A673 (cell line): ENCODE measurements around the gene TNFRSF21. TPM values are rescaled to one million over a fixed set of nuclear protein-coding genes. Genes with fewer than 3 reads are reported as not detected.

Source experiments
- BruUV-seq: library from RNA; stranded (reverse); fragments of 400-500 nt; replicated peaks from 2 replicates; lab custom pipeline; 2021; lab: Mats Ljungman, UMichigan
- CTCF ChIA-PET: fragments of 300-600 bp; sonication (Branson Sonifier 250); formaldehyde crosslinking; loops from one replicate; lab custom pipeline; 2022; ENCODE audit warnings: antibody characterized with exemption; lab: Charles Lee
- POLR2A ChIA-PET: fragments of 300-600 bp; sonication (Branson Sonifier 250); formaldehyde crosslinking; loops from one replicate; lab custom pipeline; 2022; ENCODE audit warnings: antibody characterized with exemption; ENCODE audit not compliant: low non-redundant PET; lab: Charles Lee
- DNase-seq: peaks from one replicate; pipeline ENCODE4 v3.0.0-alpha.2; 2015; ENCODE audit warnings: low spot score
- H3K27ac ChIP-seq: fragments of 200-600 bp; sonication (generic); 2 replicates; pipeline ENCODE4 v1.5.1; 2016; ENCODE audit warnings: mixed run types, low read depth, mild to moderate bottlenecking, mixed read lengths, antibody characterized with exemption, low read length; ENCODE audit not compliant: poor library complexity, severe bottlenecking
- H3K27me3 ChIP-seq: fragments of 200-600 bp; sonication (generic); replicated peaks from 2 replicates; pipeline ENCODE4 v1.6.1; 2017; ENCODE audit warnings: mixed run types, low read depth, mild to moderate bottlenecking, mixed read lengths, antibody characterized with exemption, low read length; ENCODE audit not compliant: insufficient read depth, poor library complexity
- H3K36me3 ChIP-seq: fragments of 200-600 bp; sonication (generic); 2 replicates; pipeline ENCODE4 v1.6.1; 2016; ENCODE audit warnings: mixed run types, mild to moderate bottlenecking, mixed read lengths, antibody characterized with exemption, low read length; ENCODE audit not compliant: insufficient read depth, poor library complexity, severe bottlenecking
- H3K4me1 ChIP-seq: fragments of 200-600 bp; sonication (generic); 2 replicates; pipeline ENCODE4 v1.6.1; 2017; ENCODE audit warnings: mixed run types, mild to moderate bottlenecking, mixed read lengths, antibody characterized with exemption, low read length; ENCODE audit not compliant: insufficient read depth, poor library complexity, severe bottlenecking
- H3K4me3 ChIP-seq: fragments of 200-600 bp; sonication (generic); 2 replicates; pipeline ENCODE4 v1.5.1; 2016; ENCODE audit warnings: low read depth, mixed run types, mild to moderate bottlenecking, mixed read lengths, low read length; ENCODE audit not compliant: poor library complexity, severe bottlenecking
- H3K9me3 ChIP-seq: fragments of 200-600 bp; sonication (generic); 2 replicates; pipeline ENCODE4 v1.6.1; 2016; ENCODE audit warnings: mixed run types, low read depth, mild to moderate bottlenecking, mixed read lengths, antibody characterized with exemption, low read length; ENCODE audit not compliant: poor library complexity, severe bottlenecking
- EZH2 ChIP-seq: fragments of 200-600 bp; sonication (generic); IDR thresholded peaks from 2 replicates; pipeline ENCODE4 v1.6.1; 2017; ENCODE audit warnings: borderline replicate concordance, low read depth, mild to moderate bottlenecking, mixed read lengths, antibody characterized with exemption, low read length; ENCODE audit not compliant: poor library complexity, severe bottlenecking
- intact Hi-C: fragments of 100-400 bp; cut with micrococcal nuclease; formaldehyde crosslinking; loops from one replicate; pipeline ENCODE4 v1.10.0; 2022; ENCODE audit not compliant: unreplicated experiment
- total RNA-seq: library from RNA; stranded (reverse); gene quantifications from 2 replicates; pipeline ENCODE4 v1.2.3, GENCODE V29; 2021
- TF ChIP-seq, protein P1 (sequence below): fragments of 300-800, 200-600 bp; sonication (generic); conservative IDR thresholded peaks from 2 replicates; pipeline ENCODE4 v1.5.1; 2017; ENCODE audit warnings: low read depth, mild to moderate bottlenecking, antibody characterized with exemption, low read length, moderate library complexity, mixed read lengths

The TNFRSF21 gene
- total RNA-seq, 1 experiment from 2014 or later: 36.0 TPM

DNA sequence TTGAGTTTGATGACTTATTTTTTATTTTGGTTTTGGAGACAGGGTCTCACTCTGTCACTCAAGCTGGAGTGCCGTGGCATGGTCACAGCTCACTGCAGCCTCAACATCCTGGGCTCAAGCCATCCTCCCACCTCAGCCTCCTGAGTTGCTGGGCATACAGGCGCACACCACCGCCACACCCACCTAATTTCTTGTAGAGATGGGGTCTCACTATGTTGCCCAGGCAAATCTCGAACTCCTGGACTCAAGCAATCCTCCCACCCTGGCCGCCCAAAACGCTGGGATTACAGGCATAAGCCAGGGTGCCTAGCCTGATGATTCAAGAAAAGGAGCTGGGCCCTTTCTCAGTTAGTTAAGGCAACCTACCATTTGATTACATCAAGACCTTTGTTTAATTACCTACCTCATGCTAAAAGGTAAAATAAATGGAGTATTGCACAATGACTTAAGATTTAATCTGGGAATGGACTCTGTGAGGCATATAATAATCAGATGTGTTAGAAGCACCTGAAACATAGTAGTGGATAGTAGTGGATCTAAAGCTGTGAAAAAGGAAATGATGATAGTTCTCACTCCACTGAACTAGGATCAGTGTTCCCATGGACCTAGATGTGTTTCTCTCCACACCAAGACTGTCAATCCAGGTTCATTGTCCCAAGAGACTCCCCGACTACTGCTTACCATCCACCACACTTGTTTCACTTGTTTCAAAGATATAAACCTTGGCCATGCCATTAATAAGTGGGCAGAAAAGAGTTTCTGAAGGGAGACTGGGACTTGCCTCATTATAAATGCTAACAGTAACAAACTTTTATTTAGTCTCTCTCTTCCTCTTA is 2.1 kb downstream of the TNFRSF21 start:
- Histone ChIP-seq H3K4me1 (peaks cover 5% of the 10 kb centered on the region), H3K27ac (no peak overlapping the region), H3K27me3 (peaks cover 3% of the 10 kb centered on the region), H3K36me3 (no peaks in the 10 kb centered on the region), H3K4me3 (peak overlapping the region; percentile 67), H3K9me3 (no peaks in the 10 kb centered on the region)
- TSS peak; percentile 28 for BruUV-seq
- DNase-seq: no peak
- ChIA-PET POLR2A (no interaction called here), CTCF (no interaction called here)
- intact Hi-C loops: no loop called here
- TF ChIP-seq, protein P1, sequence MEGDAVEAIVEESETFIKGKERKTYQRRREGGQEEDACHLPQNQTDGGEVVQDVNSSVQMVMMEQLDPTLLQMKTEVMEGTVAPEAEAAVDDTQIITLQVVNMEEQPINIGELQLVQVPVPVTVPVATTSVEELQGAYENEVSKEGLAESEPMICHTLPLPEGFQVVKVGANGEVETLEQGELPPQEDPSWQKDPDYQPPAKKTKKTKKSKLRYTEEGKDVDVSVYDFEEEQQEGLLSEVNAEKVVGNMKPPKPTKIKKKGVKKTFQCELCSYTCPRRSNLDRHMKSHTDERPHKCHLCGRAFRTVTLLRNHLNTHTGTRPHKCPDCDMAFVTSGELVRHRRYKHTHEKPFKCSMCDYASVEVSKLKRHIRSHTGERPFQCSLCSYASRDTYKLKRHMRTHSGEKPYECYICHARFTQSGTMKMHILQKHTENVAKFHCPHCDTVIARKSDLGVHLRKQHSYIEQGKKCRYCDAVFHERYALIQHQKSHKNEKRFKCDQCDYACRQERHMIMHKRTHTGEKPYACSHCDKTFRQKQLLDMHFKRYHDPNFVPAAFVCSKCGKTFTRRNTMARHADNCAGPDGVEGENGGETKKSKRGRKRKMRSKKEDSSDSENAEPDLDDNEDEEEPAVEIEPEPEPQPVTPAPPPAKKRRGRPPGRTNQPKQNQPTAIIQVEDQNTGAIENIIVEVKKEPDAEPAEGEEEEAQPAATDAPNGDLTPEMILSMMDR: no peak
- no peak for TF ChIP-seq EZH2

DNA sequence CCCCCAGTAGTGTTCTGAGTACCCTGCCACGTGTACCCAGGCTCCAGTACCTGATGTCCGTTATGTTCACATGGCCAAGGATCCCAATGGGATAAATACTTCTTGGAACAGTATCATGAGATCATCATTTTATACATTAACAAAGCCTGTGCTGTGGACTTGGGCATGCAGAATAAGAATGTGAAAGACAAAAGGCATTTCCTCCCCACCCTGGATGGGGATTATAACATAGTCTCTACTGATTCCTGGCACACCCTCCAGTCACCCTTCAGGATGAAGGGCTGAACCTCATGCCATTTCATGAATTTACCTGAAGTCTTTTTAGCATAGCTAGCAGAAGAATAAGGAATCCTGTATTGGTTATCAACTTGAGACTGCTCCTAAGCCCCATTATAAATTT is 2.8 kb downstream of the TNFRSF21 start:
- H3K36me3 ChIP-seq: no peaks in the 10 kb centered on the region
- POLR2A ChIA-PET: no interaction called here
- H3K9me3 ChIP-seq: no peaks in the 10 kb centered on the region
- no peak overlapping the region for H3K4me3 ChIP-seq
- TF ChIP-seq, protein P1: no peak
- TF ChIP-seq EZH2: no peak
- peak; percentile 18 for DNase-seq
- H3K4me1 ChIP-seq: peaks cover 5% of the 10 kb centered on the region
- H3K27ac ChIP-seq: no peak overlapping the region
- H3K27me3 ChIP-seq: peaks cover 3% of the 10 kb centered on the region
- intact Hi-C loops: no loop called here
- BruUV-seq: no TSS peak
- CTCF ChIA-PET: no interaction called here

DNA sequence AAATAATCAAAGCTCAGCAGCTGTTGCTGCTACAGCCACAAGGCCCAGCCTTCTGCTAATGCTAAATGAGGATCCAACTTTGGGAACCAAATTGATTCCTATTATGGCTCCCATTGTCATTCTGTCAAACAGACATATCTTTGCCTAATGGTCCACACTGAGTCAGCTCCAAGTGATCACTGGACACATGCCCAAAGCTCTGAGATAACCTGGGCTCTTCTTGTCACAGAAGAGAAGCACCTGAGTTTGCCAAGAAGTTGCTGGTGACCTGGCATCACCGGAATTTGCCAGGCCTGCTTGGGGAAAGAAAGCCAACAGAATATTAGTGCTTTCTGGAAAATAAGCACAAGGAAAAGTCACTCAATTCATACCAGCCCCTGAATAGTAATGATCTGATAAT is 5.8 kb downstream of the TNFRSF21 start:
- no TSS peak for BruUV-seq
- intact Hi-C loops: no loop called here
- peaks cover 5% of the 10 kb centered on the region for H3K4me1 ChIP-seq
- H3K4me3 ChIP-seq: no peak overlapping the region
- TF ChIP-seq, protein P1: no peak
- no peak for TF ChIP-seq EZH2
- H3K27me3 ChIP-seq: no peaks in the 10 kb centered on the region
- H3K36me3 ChIP-seq: no peaks in the 10 kb centered on the region
- H3K27ac ChIP-seq: no peak overlapping the region
- H3K9me3 ChIP-seq: no peaks in the 10 kb centered on the region
- no peak for DNase-seq
- ChIA-PET POLR2A (no interaction called here), CTCF (no interaction called here)
